Fibroblast of lung (primary cell): Measurements from ENCODE around the gene HNRNPA0. TPM values are rescaled to one million over a fixed set of nuclear protein-coding genes. Genes with fewer than 3 reads are reported as not detected.

ENCODE experiments used
- DNase-seq, 2 donors: peaks; one replicate each; pipeline versions ENCODE4 v3.0.0 to v3.0.0-alpha.2; 2010; ENCODE audit warnings: low read depth in 2 of 2
- H2AFZ ChIP-seq: 2 replicates; pipeline ENCODE4 v1.5.1; 2012; ENCODE audit warnings: low read length, control low read depth, inconsistent platforms
- H3K27ac ChIP-seq: 2 replicates; pipeline ENCODE4 v1.5.1; 2011; ENCODE audit warnings: low read length, control low read depth; ENCODE audit not compliant: insufficient read depth
- H3K27me3 ChIP-seq: 2 replicates; pipeline ENCODE4 v1.5.1; 2011; ENCODE audit warnings: mild to moderate bottlenecking, low read length; ENCODE audit not compliant: control insufficient read depth, insufficient read depth
- H3K36me3 ChIP-seq: 2 replicates; pipeline ENCODE4 v1.5.1; 2011; ENCODE audit warnings: low read length; ENCODE audit not compliant: control insufficient read depth, insufficient read depth
- H3K4me1 ChIP-seq: 2 replicates; pipeline ENCODE4 v1.5.1; 2011; ENCODE audit warnings: low read length; ENCODE audit not compliant: control insufficient read depth, insufficient read depth; ENCODE audit errors: extremely low read depth
- H3K4me2 ChIP-seq: 2 replicates; pipeline ENCODE4 v1.5.1; 2011; ENCODE audit warnings: low read length, control low read depth; ENCODE audit not compliant: insufficient read depth; ENCODE audit errors: extremely low read depth
- H3K4me3 ChIP-seq, 4 experiments: fragments of 200-600 bp in 1 of 4; sonication (generic) in 1 of 4; replicated peaks in 1 of 4; 2 replicates each; pipeline ENCODE4 v1.5.1; 2011 to 2016; ENCODE audit warnings: low read length in 4 of 4, low read depth in 3 of 4, mild to moderate bottlenecking in 3 of 4, control low read depth in 2 of 4, inconsistent platforms in 1 of 4, mixed read lengths in 1 of 4; ENCODE audit not compliant: insufficient read depth in 1 of 4; ENCODE audit errors: control extremely low read depth in 1 of 4
- H3K79me2 ChIP-seq: 2 replicates; pipeline ENCODE4 v1.5.1; 2012; ENCODE audit warnings: mild to moderate bottlenecking, low read length, inconsistent platforms; ENCODE audit not compliant: control insufficient read depth, insufficient read depth
- H3K9ac ChIP-seq: 2 replicates; pipeline ENCODE4 v1.5.1; 2011; ENCODE audit warnings: mild to moderate bottlenecking, low read length, control low read depth; ENCODE audit not compliant: insufficient read depth
- H3K9me3 ChIP-seq: 2 replicates; pipeline ENCODE4 v1.5.1; 2012; ENCODE audit warnings: low read depth, low read length; ENCODE audit not compliant: control insufficient read depth, insufficient read depth
- H4K20me1 ChIP-seq: 2 replicates; pipeline ENCODE4 v1.5.1; 2011; ENCODE audit warnings: low read length; ENCODE audit not compliant: control insufficient read depth, insufficient read depth; ENCODE audit errors: extremely low read depth
- CTCF ChIP-seq, 2 donors: IDR thresholded peaks in 1 of 2; conservative IDR thresholded peaks in 1 of 2; 1 replicate in 1 of 2; 2 replicates in 1 of 2; pipeline ENCODE4 v1.5.1; 2011 to 2012; ENCODE audit warnings: low read length in 2 of 2, control low read depth in 1 of 2, inconsistent platforms in 1 of 2, low read depth in 1 of 2, mild to moderate bottlenecking in 1 of 2
- EZH2 ChIP-seq: IDR thresholded peaks from 2 replicates; pipeline ENCODE4 v1.5.1; 2012; ENCODE audit warnings: low read length, control low read depth, mild to moderate bottlenecking; ENCODE audit errors: missing control alignments
- polyA plus RNA-seq, 2 donors: library from polyadenylated mRNA; depleted of rRNA in 1 of 2; stranded (reverse) in 1 of 2; unstranded in 1 of 2; fragments of >200 nt; gene quantifications; 2 replicates each; pipeline ENCODE4 v1.2.1, GENCODE V29; 2011 to 2012; ENCODE audit warnings: missing spikeins in 1 of 2
- total RNA-seq: library from RNA; depleted of rRNA; stranded (reverse); fragments of >200 nt; gene quantifications from 2 replicates; pipeline ENCODE4 v1.2.1, GENCODE V29; 2014

Gene HNRNPA0
- total and polyA plus RNA-seq, 2 donors (not counting 1 experiment from before 2014, with no cell fraction given): 9.4 to 11.6 TPM

GRCh38 chr5:137800700-137801411 lies 46.7 kb upstream of the HNRNPA0 start:
- H3K79me2 ChIP-seq: no peaks in the 10 kb centered on the region
- H3K9ac ChIP-seq: no peak overlapping the region
- H3K4me3 ChIP-seq: no peak overlapping the region
- no peak overlapping the region for H3K4me2 ChIP-seq
- no peak for DNase-seq
- no peaks in the 10 kb centered on the region for H4K20me1 ChIP-seq
- H3K4me1 ChIP-seq: no peaks in the 10 kb centered on the region
- H3K9me3 ChIP-seq: no peaks in the 10 kb centered on the region
- no peaks in the 10 kb centered on the region for H3K36me3 ChIP-seq
- no peaks in the 10 kb centered on the region for H3K27me3 ChIP-seq
- TF ChIP-seq EZH2: no peak
- TF ChIP-seq CTCF (conservative IDR thresholded peaks at IDR 0.05 in 1 of 2, IDR thresholded peaks at IDR 0.05 in 1 of 2; ENCODE audit: low read depth in 1 of 2, low read length in 2 of 2): no peak
- no peak overlapping the region for H2AFZ ChIP-seq
- H3K27ac ChIP-seq: no peak overlapping the region

GRCh38 chr5:137796279-137796678 lies 42.1 kb upstream of the HNRNPA0 start:
- TF ChIP-seq EZH2 (no peak), CTCF (conservative IDR thresholded peaks at IDR 0.05 in 1 of 2, IDR thresholded peaks at IDR 0.05 in 1 of 2; ENCODE audit: low read depth in 1 of 2, low read length in 2 of 2) (no peak)
- H2AFZ ChIP-seq: no peak overlapping the region

GRCh38 chr5:137794863-137795262 lies 40.7 kb upstream of the HNRNPA0 start:
- DNase-seq: no peak
- H3K4me1 ChIP-seq: no peaks in the 10 kb centered on the region
- H3K27me3 ChIP-seq: no peaks in the 10 kb centered on the region
- TF ChIP-seq EZH2 (no peak), CTCF (conservative IDR thresholded peaks at IDR 0.05 in 1 of 2, IDR thresholded peaks at IDR 0.05 in 1 of 2; ENCODE audit: low read depth in 1 of 2, low read length in 2 of 2) (no peak)
- no peaks in the 10 kb centered on the region for H3K9me3 ChIP-seq
- H4K20me1 ChIP-seq: no peaks in the 10 kb centered on the region
- no peaks in the 10 kb centered on the region for H3K79me2 ChIP-seq
- H2AFZ ChIP-seq: no peak overlapping the region
- no peak overlapping the region for H3K4me2 ChIP-seq
- no peak overlapping the region for H3K4me3 ChIP-seq
- no peak overlapping the region for H3K27ac ChIP-seq
- H3K9ac ChIP-seq: no peak overlapping the region
- H3K36me3 ChIP-seq: no peaks in the 10 kb centered on the region

More at GRCh38 chr5:137796279-137796678, 42.1 kb upstream of the HNRNPA0 start:
- Histone ChIP-seq H3K9me3 (no peaks in the 10 kb centered on the region), H3K27me3 (no peaks in the 10 kb centered on the region), H3K4me2 (no peak overlapping the region), H3K4me1 (no peaks in the 10 kb centered on the region), H3K9ac (no peak overlapping the region), H3K27ac (no peak overlapping the region), H4K20me1 (no peaks in the 10 kb centered on the region), H3K79me2 (no peaks in the 10 kb centered on the region), H3K4me3 (no peak overlapping the region), H3K36me3 (no peaks in the 10 kb centered on the region)
- no peak for DNase-seq
